Peyer's patch (tissue), 4 donors: ENCODE data around the gene GDPD3. TPM values are rescaled to one million over a fixed set of nuclear protein-coding genes. Genes with fewer than 3 reads are reported as not detected.

Experiments
- DNase-seq, 3 donors: peaks; one replicate each; pipeline ENCODE4 v3.0.0-alpha.2; 2017 to 2019
- H3K27ac ChIP-seq, 4 donors: fragments of 200-600 bp; sonication (generic); one replicate each; pipeline ENCODE4 v1.5.1; 2016 to 2019
- H3K27me3 ChIP-seq, 2 donors: fragments of 200-600 bp; sonication (generic); one replicate each; pipeline ENCODE4 v1.5.1; 2019
- H3K36me3 ChIP-seq, 3 donors: fragments of 200-600 bp; sonication (generic); one replicate each; pipeline ENCODE4 v1.5.1; 2016 to 2019
- H3K4me1 ChIP-seq, 4 donors: fragments of 200-600 bp; sonication (generic); one replicate each; pipeline ENCODE4 v1.5.1; 2016 to 2019
- H3K4me3 ChIP-seq, 4 donors: fragments of 200-600 bp; sonication (generic); 1 replicate in 3 of 4; 2 replicates in 1 of 4; pipeline ENCODE4 v1.5.1; 2016 to 2019; ENCODE audit warnings: mild to moderate bottlenecking in 1 of 4
- H3K9me3 ChIP-seq, 4 donors: fragments of 200-600 bp; sonication (generic); one replicate each; pipeline ENCODE4 v1.5.1; 2016 to 2019; ENCODE audit warnings: mild to moderate bottlenecking in 1 of 4
- CTCF ChIP-seq, 6 experiments: fragments of 450-650 bp in 4 of 6; fragments of 200-600 bp in 2 of 6; sonication (generic) in 1 of 6; IDR thresholded peaks; one replicate each; pipeline ENCODE4 v1.5.1; 2017 to 2019; ENCODE audit warnings: antibody characterized with exemption in 6 of 6, mild to moderate bottlenecking in 3 of 6, moderate library complexity in 1 of 6
- POLR2A ChIP-seq, 2 donors: fragments of 450-650 bp; IDR thresholded peaks; one replicate each; pipeline ENCODE4 v1.5.1; 2017; ENCODE audit warnings: antibody characterized with exemption in 2 of 2, mild to moderate bottlenecking in 2 of 2, moderate library complexity in 2 of 2
- total RNA-seq, 4 donors: library from RNA; depleted of rRNA; stranded (reverse); fragments of >200 nt; gene quantifications; one replicate each; pipeline ENCODE4 v1.1.0, GENCODE V29; 2016

GDPD3 gene
- total RNA-seq, 4 donors from 2014 or later = 9.1 to 25.6 (median 14.6) TPM

GRCh38 chr16:30088237-30088831, 25.0 kb downstream of the GDPD3 start:
- peaks cover 0 to 25% (median 0%) of the 10 kb centered on the region in 3 donors for H3K36me3 ChIP-seq
- H3K27me3 ChIP-seq = no peaks in the 10 kb centered on the region
- peaks cover 0 to 24% (median 17%) of the 10 kb centered on the region in 4 donors for H3K4me1 ChIP-seq
- no peaks in the 10 kb centered on the region for H3K9me3 ChIP-seq
- no peak for DNase-seq
- H3K27ac ChIP-seq = no peak overlapping the region
- H3K4me3 ChIP-seq = no peak overlapping the region
- no peak for TF ChIP-seq POLR2A (IDR thresholded peaks at IDR 0.05)
- no peak for TF ChIP-seq CTCF (IDR thresholded peaks at IDR 0.05)

GRCh38 chr16:30087181-30087898, 26.0 kb downstream of the GDPD3 start:
- TF ChIP-seq CTCF (IDR thresholded peaks at IDR 0.05) (no peak), POLR2A (IDR thresholded peaks at IDR 0.05) (no peak)
- no peaks in the 10 kb centered on the region for H3K27me3 ChIP-seq
- H3K9me3 ChIP-seq = no peaks in the 10 kb centered on the region
- H3K4me1 ChIP-seq = peaks cover 0 to 14% (median 7%) of the 10 kb centered on the region in 4 donors
- DNase-seq = no peak
- H3K27ac ChIP-seq = no peak overlapping the region
- peaks cover 0 to 35% (median 0%) of the 10 kb centered on the region in 3 donors for H3K36me3 ChIP-seq
- H3K4me3 ChIP-seq = no peak overlapping the region

GRCh38 chr16:30086291-30087140, 26.8 kb downstream of the GDPD3 start:
- TF ChIP-seq POLR2A (IDR thresholded peaks at IDR 0.05) = no peak
- no peak for TF ChIP-seq CTCF (IDR thresholded peaks at IDR 0.05)
- peaks cover 0 to 44% (median 0%) of the 10 kb centered on the region in 3 donors for H3K36me3 ChIP-seq
- no peak overlapping the region for H3K4me3 ChIP-seq

GRCh38 chr16:30085820-30086219, 27.5 kb downstream of the GDPD3 start:
- no peak overlapping the region for H3K4me3 ChIP-seq
- H3K4me1 ChIP-seq = peaks cover 0 to 4% (median 0%) of the 10 kb centered on the region in 4 donors
- TF ChIP-seq POLR2A (IDR thresholded peaks at IDR 0.05) = no peak
- TF ChIP-seq CTCF (IDR thresholded peaks at IDR 0.05) = no peak
- no peaks in the 10 kb centered on the region for H3K27me3 ChIP-seq
- H3K36me3 ChIP-seq = peaks cover 0 to 51% (median 0%) of the 10 kb centered on the region in 3 donors
- DNase-seq = no peak
- no peak overlapping the region for H3K27ac ChIP-seq
- H3K9me3 ChIP-seq = no peaks in the 10 kb centered on the region

More at GRCh38 chr16:30086291-30087140, 26.8 kb downstream of the GDPD3 start:
- DNase-seq = no peak
- H3K27me3 ChIP-seq = no peaks in the 10 kb centered on the region
- no peak overlapping the region for H3K27ac ChIP-seq
- no peaks in the 10 kb centered on the region for H3K9me3 ChIP-seq
- peaks cover 0 to 11% (median 4%) of the 10 kb centered on the region in 4 donors for H3K4me1 ChIP-seq

- Histone ChIP-seq H3K27me3 (no peaks in the 10 kb centered on the region), H3K9me3 (no peaks in the 10 kb centered on the region), H3K27ac (no peak overlapping the region), H3K36me3 (peaks cover 0 to 52% (median 0%) of the 10 kb centered on the region in 3 donors), H3K4me3 (no peak overlapping the region), H3K4me1 (no peaks in the 10 kb centered on the region)
- DNase-seq = no peak
- TF ChIP-seq CTCF (IDR thresholded peaks at IDR 0.05) (no peak), POLR2A (IDR thresholded peaks at IDR 0.05) (no peak)
These were observed 28.1 kb downstream of the GDPD3 start for GRCh38 chr16:30085247-30085646.
